IgD-negative memory B cell (primary cell): ENCODE data around the gene IPP. TPM values are rescaled to one million over a fixed set of nuclear protein-coding genes. Genes with fewer than 3 reads are reported as not detected.
"Not testable (repeated sequence)": the region's sequence is repeated elsewhere in the genome, so short reads cannot be mapped to it uniquely, and the experiment has no call there.

Source experiments
- H3K27ac Mint-ChIP-seq, 3 donors: one replicate each; pipeline ENCODE4 v1.8.0; 2020 to 2022; ENCODE audit warnings: mild to moderate bottlenecking in 3 of 3, mixed read lengths in 3 of 3, moderate library complexity in 1 of 3
- H3K27me3 Mint-ChIP-seq: one replicate; pipeline ENCODE4 v1.8.0; 2021; ENCODE audit warnings: mixed read lengths
- H3K36me3 Mint-ChIP-seq: one replicate; pipeline ENCODE4 v1.8.0; 2020; ENCODE audit warnings: mild to moderate bottlenecking, mixed read lengths
- H3K4me1 Mint-ChIP-seq, 3 donors: one replicate each; pipeline ENCODE4 v1.8.0; 2020 to 2022; ENCODE audit warnings: mixed read lengths in 3 of 3, mild to moderate bottlenecking in 1 of 3
- H3K4me3 Mint-ChIP-seq, 4 donors: one replicate each; pipeline ENCODE4 v1.8.0; 2020 to 2022; ENCODE audit warnings: mild to moderate bottlenecking in 4 of 4, mixed read lengths in 4 of 4, moderate library complexity in 3 of 4
- H3K9me3 Mint-ChIP-seq, 3 donors: one replicate each; pipeline ENCODE4 v1.8.0; 2020 to 2021; ENCODE audit warnings: mixed read lengths in 3 of 3, mild to moderate bottlenecking in 1 of 3
- polyA plus RNA-seq: library from polyadenylated mRNA; unstranded; fragments of 300-500 nt; fragmentation: Illumina TruSeq; gene quantifications from one replicate; pipeline ENCODE4 v1.2.3, GENCODE V29; 2021

Gene IPP
- polyA plus RNA-seq, 1 donor from 2014 or later: 11.0 TPM

- peaks cover 2 to 4% (median 3%) of the 10 kb centered on the region in 3 donors for H3K4me1 Mint-ChIP-seq
- H3K36me3 Mint-ChIP-seq: peaks cover 1% of the 10 kb centered on the region
- no peak overlapping the region for H3K27ac Mint-ChIP-seq
- peaks cover 7% of the 10 kb centered on the region for H3K27me3 Mint-ChIP-seq
- peaks cover 0 to 2% (median 0%) of the 10 kb centered on the region in 3 donors for H3K9me3 Mint-ChIP-seq
- no peak overlapping the region for H3K4me3 Mint-ChIP-seq
Measured at GRCh38 chr1:45755697-45756096, 5.2 kb upstream of the IPP start.

GRCh38 chr1:45753248-45754037 is 3.0 kb upstream of the IPP start:
- H3K27ac Mint-ChIP-seq: peak overlapping the region in 1 of 3 donors; percentile 57
- peaks cover 9 to 10% (median 10%) of the 10 kb centered on the region in 3 donors for H3K4me1 Mint-ChIP-seq
- H3K36me3 Mint-ChIP-seq: peaks cover 4% of the 10 kb centered on the region
- peak overlapping the region in 2 of 4 donors; percentile 54 to 60 for H3K4me3 Mint-ChIP-seq
- no peaks in the 10 kb centered on the region for H3K9me3 Mint-ChIP-seq
- peaks cover 1% of the 10 kb centered on the region for H3K27me3 Mint-ChIP-seq

GRCh38 chr1:45752441-45753052 is 2.1 kb upstream of the IPP start:
- Mint-ChIP-seq H3K4me1 (peaks cover 10 to 12% (median 11%) of the 10 kb centered on the region in 3 donors), H3K27ac (peak overlapping the region in 1 of 3 donors; percentile 57), H3K4me3 (peak overlapping the region in 1 of 4 donors; percentile 34), H3K9me3 (no peaks in the 10 kb centered on the region), H3K27me3 (peaks cover 1% of the 10 kb centered on the region), H3K36me3 (peaks cover 4% of the 10 kb centered on the region)

- H3K4me3 Mint-ChIP-seq: peak overlapping the region in 2 of 4 donors; percentile 66 to 96
- peaks cover 11 to 13% (median 12%) of the 10 kb centered on the region in 3 donors for H3K4me1 Mint-ChIP-seq
- peaks cover 4% of the 10 kb centered on the region for H3K36me3 Mint-ChIP-seq
- H3K27ac Mint-ChIP-seq: peak overlapping the region in 2 of 3 donors; percentile 38 to 39
- H3K9me3 Mint-ChIP-seq: no peaks in the 10 kb centered on the region
- H3K27me3 Mint-ChIP-seq: peaks cover 1% of the 10 kb centered on the region
Measured at GRCh38 chr1:45752014-45752413, 1.6 kb upstream of the IPP start.

GRCh38 chr1:45751039-45751838 is 786 bp upstream of the IPP start:
- H3K4me3 Mint-ChIP-seq: peak overlapping the region; percentile 95 to 100 (median 96)

GRCh38 chr1:45746922-45747321 is 3.5 kb downstream of the IPP start:
- H3K9me3 Mint-ChIP-seq: no peaks in the 10 kb centered on the region
- peaks cover 10 to 24% (median 14%) of the 10 kb centered on the region in 3 donors for H3K4me1 Mint-ChIP-seq
- peaks cover 3% of the 10 kb centered on the region for H3K36me3 Mint-ChIP-seq
- peak overlapping the region in 1 of 4 donors; percentile 69 for H3K4me3 Mint-ChIP-seq
- peak overlapping the region in 2 of 3 donors; percentile 6 to 32 for H3K27ac Mint-ChIP-seq
- peaks cover 1% of the 10 kb centered on the region for H3K27me3 Mint-ChIP-seq

More at GRCh38 chr1:45751039-45751838, 786 bp upstream of the IPP start:
- H3K9me3 Mint-ChIP-seq, H3K27me3 Mint-ChIP-seq, H3K36me3 Mint-ChIP-seq: not testable (repeated sequence)
- Mint-ChIP-seq H3K27ac (peak overlapping the region; percentile 95 to 100 (median 99)), H3K4me1 (peaks cover 11 to 20% (median 13%) of the 10 kb centered on the region in 3 donors)

GRCh38 chr1:45739641-45740156 is 10.8 kb downstream of the IPP start:
- not testable (repeated sequence) for H3K9me3 Mint-ChIP-seq, H3K27ac Mint-ChIP-seq, H3K4me1 Mint-ChIP-seq

GRCh38 chr1:45739137-45739536 is 11.3 kb downstream of the IPP start:
- Mint-ChIP-seq H3K4me1 (peaks cover 0 to 8% (median 7%) of the 10 kb centered on the region in 3 donors), H3K27ac (no peak overlapping the region), H3K36me3 (peaks cover 5% of the 10 kb centered on the region), H3K27me3 (no peaks in the 10 kb centered on the region), H3K9me3 (peaks cover 0 to 3% (median 0%) of the 10 kb centered on the region in 3 donors), H3K4me3 (no peak overlapping the region)

More at GRCh38 chr1:45739641-45740156, 10.8 kb downstream of the IPP start:
- H3K4me3 Mint-ChIP-seq, H3K36me3 Mint-ChIP-seq, H3K27me3 Mint-ChIP-seq: not testable (repeated sequence)

GRCh38 chr1:45730780-45731319 is 19.6 kb downstream of the IPP start:
- Mint-ChIP-seq H3K4me3 (no peak overlapping the region), H3K27ac (no peak overlapping the region), H3K36me3 (peaks cover 6% of the 10 kb centered on the region), H3K27me3 (no peaks in the 10 kb centered on the region), H3K9me3 (no peaks in the 10 kb centered on the region), H3K4me1 (peaks cover 6 to 7% (median 6%) of the 10 kb centered on the region in 3 donors)

- H3K4me1 Mint-ChIP-seq: peaks cover 6 to 7% (median 6%) of the 10 kb centered on the region in 3 donors
- no peaks in the 10 kb centered on the region for H3K27me3 Mint-ChIP-seq
- H3K4me3 Mint-ChIP-seq: peak overlapping the region in 1 of 4 donors; percentile 44
- peaks cover 6% of the 10 kb centered on the region for H3K36me3 Mint-ChIP-seq
- no peak overlapping the region for H3K27ac Mint-ChIP-seq
- no peaks in the 10 kb centered on the region for H3K9me3 Mint-ChIP-seq
Measured at GRCh38 chr1:45730075-45730779, 20.2 kb downstream of the IPP start.

- not testable (repeated sequence) for H3K4me3 Mint-ChIP-seq, H3K36me3 Mint-ChIP-seq, H3K9me3 Mint-ChIP-seq, H3K27me3 Mint-ChIP-seq, H3K27ac Mint-ChIP-seq, H3K4me1 Mint-ChIP-seq
Measured at GRCh38 chr1:45726007-45726406, 24.4 kb downstream of the IPP start.

- Mint-ChIP-seq H3K9me3 (no peaks in the 10 kb centered on the region), H3K4me1 (no peaks in the 10 kb centered on the region), H3K36me3 (peaks cover 2% of the 10 kb centered on the region), H3K27me3 (no peaks in the 10 kb centered on the region), H3K4me3 (no peak overlapping the region), H3K27ac (no peak overlapping the region)
Measured at GRCh38 chr1:45723248-45723930, 27.1 kb downstream of the IPP start.

GRCh38 chr1:45722809-45723208 is 27.6 kb downstream of the IPP start:
- Mint-ChIP-seq H3K4me1 (no peaks in the 10 kb centered on the region), H3K9me3 (no peaks in the 10 kb centered on the region), H3K27ac (no peak overlapping the region), H3K36me3 (peaks cover 2% of the 10 kb centered on the region), H3K4me3 (no peak overlapping the region), H3K27me3 (no peaks in the 10 kb centered on the region)
